HG03565 (cell line): ENCODE data around the gene ANKRD13D.

Source experiments
- ATAC-seq: cut with Tn5 transposase; IDR thresholded peaks from one replicate; pipeline ENCODE4 v1.9.1; 2021; ENCODE audit warnings: mild to moderate bottlenecking, moderate library complexity; ENCODE audit not compliant: unreplicated experiment

The ANKRD13D gene

DNA sequence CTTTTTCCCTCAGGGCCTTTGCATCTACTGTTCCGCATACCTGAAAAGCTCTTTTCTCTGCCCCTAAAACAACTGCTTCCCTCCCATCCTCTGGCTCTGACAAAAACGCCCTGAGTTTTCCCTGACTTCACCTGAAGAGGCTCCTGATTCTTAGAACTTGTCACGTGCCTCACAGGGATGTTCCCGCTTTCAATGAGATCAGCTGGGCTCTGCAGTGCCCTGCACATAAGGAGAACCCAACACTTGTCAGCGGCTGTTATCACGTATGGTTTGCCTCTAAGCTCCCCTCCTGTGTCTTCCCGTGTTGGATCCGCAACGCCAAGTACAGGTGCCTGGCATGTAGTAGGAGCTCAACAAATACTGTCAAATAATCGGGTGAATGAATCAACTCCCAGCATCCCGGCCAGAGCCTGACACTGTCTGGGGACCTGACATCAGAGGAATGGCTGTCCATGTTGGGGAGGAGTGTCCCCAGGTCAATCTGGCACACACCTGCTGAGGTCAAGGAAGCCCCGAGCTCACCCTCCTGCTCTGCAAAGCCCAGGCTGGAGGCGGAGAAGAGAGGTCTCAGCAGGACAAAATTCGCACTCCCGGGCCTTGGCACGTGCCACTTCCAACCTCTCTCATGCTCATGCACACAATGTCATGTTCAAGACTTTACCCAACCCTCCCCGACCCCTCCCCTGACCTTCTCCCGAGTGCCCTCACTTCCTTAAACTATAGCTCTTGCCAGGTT is 27.0 kb upstream of the ANKRD13D start:
- no peak for ATAC-seq

- no peak for ATAC-seq
These were observed 26.1 kb upstream of the ANKRD13D start for GRCh38 chr11:67262731-67263675.

- no peak for ATAC-seq
These were observed 24.8 kb upstream of the ANKRD13D start for GRCh38 chr11:67264260-67264659.

DNA sequence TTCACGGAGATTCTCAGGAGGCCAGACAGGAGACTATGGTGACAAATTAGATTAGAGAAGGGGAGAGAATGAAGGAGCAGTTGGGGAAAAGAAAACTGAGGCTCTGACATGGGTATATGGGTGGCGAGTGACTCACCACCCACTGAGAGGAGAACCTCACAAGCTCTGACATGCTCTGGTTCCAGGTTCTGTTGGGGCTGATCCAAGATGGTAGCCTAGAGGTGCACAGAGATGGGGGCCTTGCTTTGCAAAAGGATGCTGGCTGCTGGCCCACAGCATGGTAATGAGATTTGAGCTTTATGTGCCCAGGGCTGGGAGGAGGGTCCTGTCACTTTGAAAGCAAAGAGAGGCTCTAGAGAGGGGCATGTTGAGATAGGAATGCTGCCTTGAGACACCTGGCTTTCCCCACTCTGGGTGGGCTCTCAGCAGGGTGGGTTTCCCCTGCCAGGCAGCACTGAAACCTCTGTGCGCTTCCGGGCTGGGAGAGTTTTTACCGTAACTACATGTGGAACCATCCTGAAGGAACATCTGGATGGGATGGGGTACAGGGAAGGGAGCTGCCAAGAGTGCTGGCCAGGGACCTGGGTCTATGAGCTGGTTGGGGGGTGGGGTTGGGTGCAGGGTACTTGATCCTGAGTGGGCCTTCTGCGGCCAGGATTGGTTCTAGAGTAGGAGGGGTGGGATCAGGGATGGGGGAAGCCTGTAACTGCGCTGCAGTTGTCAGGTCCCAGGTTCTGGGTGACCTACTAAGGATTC is 24.0 kb upstream of the ANKRD13D start:
- no peak for ATAC-seq

GRCh38 chr11:67265633-67266448 is 23.3 kb upstream of the ANKRD13D start:
- ATAC-seq: peak; percentile 32

GRCh38 chr11:67266449-67267187 is 22.5 kb upstream of the ANKRD13D start, which contains the start of gene GRK2:
TSS of gene GRK2 (plus strand) at chr11:67266473. CDS start at chr11:67266700, 227 bp downstream.
- ATAC-seq: peak; percentile 10

DNA sequence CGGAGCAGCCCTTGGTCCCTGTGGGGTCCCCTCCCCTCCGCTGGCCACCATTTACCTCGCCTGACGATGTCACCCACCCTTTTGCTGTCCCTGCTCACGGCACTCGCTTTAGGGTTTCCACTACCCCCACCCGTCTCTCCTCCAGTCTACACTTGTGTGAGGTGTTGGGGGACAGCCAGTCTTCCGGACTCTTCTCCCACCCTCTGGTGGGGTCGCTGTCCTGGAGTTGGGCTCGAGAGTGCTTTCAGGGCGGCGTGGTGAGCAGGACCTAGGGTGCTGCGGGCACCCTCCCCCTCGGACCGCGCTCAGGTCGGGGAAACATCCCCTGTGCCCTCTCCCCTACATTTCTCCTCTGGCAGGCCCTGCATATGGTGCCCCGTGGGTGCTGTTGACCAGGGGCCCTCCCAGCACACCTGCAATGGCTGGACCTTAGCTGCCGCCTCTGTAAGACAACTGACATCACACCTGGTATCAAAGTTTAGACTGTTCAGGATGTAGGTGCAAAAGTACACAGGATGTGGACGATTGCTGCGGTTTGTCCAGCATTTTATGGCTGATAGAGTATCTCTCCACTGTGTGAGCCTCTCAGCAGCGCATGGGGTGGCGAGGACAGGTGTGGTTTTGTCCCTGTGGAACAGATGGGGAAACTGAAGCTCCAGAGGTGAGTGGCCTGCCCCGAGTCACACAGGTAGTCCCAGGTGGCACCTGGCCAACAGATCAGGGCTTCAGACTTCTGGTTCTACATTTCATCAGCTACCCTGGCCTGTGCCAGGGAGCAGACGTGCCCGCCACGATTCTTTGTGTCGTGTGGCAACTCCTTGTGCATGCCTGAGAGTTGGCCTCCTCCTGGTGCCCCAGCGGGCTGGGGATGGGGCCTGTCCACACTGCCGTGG is 21.7 kb upstream of the ANKRD13D start:
- ATAC-seq: no peak

- no peak for ATAC-seq
These were observed 20.8 kb upstream of the ANKRD13D start for GRCh38 chr11:67268081-67268961.

DNA sequence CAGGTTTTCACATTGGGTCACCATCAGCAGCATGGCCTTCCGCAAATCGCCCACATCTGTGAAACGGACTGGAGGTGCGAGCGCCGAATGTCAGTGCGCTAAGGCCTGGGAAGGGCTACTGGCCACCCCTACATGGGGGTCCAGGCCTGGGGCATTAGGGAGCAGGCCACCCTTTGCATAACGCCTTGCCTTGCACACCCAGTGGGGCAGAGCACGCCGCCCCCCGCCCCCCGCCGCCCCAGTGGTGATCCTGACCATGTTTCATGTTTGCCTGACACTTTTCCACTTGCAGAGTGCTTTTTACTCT is 20.2 kb upstream of the ANKRD13D start:
- ATAC-seq: no peak

GRCh38 chr11:67269401-67270255 is 19.5 kb upstream of the ANKRD13D start:
- ATAC-seq: no peak

DNA sequence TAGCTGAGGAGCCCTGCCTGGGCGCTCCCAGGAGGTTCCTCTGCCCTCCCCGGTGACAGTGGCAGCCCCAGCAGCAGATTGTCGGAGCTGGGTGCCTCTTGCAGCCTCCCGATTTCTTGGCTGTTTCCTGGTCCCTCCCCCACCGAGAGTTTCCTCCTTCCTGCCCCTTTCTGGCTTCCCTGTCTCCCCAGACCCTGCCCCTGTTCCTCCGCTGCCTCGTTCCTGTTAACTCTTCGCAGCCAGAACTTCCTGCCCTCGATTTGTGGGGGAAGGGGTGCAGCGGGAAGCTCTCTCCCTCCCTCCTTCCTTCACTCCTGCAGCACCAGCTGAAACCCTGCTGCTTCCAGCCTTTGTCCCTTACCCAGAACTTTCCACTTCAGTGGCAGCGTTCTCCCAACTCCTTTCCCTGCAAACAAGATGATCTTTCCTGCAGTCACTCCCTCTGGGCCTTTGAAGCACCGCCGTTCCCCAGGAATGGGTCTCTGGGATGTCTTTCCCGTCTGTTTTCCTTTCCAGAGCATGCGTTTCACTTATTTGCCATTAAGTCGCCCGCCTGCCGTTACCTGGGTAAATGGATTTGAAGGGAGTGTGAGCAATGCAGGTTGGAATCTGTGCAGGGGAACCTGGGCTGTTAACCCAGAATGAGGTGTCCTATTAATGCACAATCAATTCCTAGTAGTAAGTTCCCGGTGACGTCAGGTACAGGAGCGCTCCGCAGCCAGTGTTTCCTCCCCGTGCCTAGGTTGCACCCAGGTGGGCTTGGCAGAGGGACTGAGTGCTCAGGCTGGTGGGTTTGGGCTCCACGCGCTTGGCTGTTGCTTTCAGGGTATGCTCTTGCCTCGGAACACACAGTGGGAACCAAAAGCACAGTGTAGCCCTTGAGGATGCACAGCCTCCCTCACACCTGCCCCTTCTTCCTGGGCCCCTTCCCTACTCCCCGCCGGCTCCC is 18.6 kb upstream of the ANKRD13D start:
- ATAC-seq: no peak

- no peak for ATAC-seq
These were observed 17.9 kb upstream of the ANKRD13D start for GRCh38 chr11:67271205-67271540.

- ATAC-seq: no peak
These were observed 17.4 kb upstream of the ANKRD13D start for GRCh38 chr11:67271541-67272284.

GRCh38 chr11:67272327-67273259 is 16.5 kb upstream of the ANKRD13D start:
- ATAC-seq: no peak
